GM12872 (cell line): ENCODE results near the gene MRPL12.

Experiments used
- TF ChIP-seq, protein P1 (sequence below): IDR thresholded peaks from 3 replicates; pipeline ENCODE4 v1.5.1; 2011; ENCODE audit warnings: low read depth, mild to moderate bottlenecking, low read length, moderate library complexity; ENCODE audit not compliant: insufficient read depth

The MRPL12 gene

DNA sequence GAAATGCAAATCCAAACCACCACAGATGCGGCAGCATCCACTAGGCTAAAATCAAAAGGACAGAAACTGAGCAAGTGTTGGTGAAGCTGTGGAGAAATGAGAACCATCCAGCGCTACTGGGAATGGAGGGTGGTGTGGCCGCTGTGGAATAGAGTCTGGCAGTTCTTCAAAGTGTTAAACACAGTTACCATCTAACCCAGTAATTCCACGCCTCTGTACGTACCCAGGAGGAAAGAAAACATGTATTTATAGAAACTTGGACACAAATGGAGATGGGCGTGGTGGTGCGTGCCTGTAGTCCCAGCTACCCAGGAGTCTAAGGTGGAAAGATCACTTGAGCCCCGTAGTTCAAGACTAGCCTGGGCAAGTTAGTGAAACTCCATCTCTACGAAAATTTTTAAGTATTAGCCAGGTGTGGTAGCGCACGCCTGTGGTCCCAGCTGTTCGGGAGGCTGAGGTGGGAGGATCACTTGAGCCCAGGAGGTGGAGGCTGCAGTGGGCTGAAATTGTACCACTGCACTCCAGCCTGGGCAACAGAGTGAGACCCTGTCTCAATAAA lies 20.6 kb downstream of the MRPL12 start:
- TF ChIP-seq, protein P1, sequence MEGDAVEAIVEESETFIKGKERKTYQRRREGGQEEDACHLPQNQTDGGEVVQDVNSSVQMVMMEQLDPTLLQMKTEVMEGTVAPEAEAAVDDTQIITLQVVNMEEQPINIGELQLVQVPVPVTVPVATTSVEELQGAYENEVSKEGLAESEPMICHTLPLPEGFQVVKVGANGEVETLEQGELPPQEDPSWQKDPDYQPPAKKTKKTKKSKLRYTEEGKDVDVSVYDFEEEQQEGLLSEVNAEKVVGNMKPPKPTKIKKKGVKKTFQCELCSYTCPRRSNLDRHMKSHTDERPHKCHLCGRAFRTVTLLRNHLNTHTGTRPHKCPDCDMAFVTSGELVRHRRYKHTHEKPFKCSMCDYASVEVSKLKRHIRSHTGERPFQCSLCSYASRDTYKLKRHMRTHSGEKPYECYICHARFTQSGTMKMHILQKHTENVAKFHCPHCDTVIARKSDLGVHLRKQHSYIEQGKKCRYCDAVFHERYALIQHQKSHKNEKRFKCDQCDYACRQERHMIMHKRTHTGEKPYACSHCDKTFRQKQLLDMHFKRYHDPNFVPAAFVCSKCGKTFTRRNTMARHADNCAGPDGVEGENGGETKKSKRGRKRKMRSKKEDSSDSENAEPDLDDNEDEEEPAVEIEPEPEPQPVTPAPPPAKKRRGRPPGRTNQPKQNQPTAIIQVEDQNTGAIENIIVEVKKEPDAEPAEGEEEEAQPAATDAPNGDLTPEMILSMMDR: no peak

DNA sequence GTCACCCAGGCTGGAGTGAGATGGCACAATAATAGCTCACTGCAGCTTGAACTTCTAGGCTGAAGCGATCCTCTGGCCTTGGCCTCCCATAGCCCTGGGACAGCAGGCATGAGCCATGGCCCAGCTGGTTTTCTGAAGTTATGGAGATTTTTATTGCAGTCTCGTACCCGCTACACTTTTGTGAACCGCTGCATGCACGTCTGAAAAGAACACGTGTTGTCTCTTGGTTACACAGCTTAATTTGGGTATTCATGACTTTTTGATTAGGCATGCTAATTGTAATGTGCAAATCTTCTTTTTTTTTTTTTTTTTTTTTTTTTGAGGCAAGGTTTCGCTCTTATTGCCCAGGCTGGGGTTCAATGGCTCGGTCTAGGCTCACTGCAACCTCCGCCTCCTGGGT lies 22.3 kb downstream of the MRPL12 start:
- TF ChIP-seq, protein P1: no peak

DNA sequence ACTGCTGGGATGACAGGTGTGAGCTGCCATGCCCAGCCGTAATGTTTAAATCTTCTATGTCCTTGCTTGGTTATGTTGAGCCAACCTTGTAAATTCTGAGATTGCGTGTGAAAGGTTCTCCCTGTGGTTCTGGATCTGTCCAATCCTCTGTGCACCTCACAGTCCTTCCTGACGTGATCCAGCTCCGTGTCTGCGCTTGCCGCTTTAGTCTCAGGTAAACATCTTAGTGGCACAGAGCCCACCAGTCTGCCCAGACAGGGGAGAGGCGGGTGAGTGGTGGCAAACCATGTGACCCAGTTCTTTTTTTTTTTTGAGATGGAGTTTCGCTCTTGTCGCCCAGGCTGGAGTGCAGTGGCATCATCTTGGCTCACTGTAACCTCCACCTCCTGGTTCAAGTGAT lies 22.8 kb downstream of the MRPL12 start:
- TF ChIP-seq, protein P1: no peak

DNA sequence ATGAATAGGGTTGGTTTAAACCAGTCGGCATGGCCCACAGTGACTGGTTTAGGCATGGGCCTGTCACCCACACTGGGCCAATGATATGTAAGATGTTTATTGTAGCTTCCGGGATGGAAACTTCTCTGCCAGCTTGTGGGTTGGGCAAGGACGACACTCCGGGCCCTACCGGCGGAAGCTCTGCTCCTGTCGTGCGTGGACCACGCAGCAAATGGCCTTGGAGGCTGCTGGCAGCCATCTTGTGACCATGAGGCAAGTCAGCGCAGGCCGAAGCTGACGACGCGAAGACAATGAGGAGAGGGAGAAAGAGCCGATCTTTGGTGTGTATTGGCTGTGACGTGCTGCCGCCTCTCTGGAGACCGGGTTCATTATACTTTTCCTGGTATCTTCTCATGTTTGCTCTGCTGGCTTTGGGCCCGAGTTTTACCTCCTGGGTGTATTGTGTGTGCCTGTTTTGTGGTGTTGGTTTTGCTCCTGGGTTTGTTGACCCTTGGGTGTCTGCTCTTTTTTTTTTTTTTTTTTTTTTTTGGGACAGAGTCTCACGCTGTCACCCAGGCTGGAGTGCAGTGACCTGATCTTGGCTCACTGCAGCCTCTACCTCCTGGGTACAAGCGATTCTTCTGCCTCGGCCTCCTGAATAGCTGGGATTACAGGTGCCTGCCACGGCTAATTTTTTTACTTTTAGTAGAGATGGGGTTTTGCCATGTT lies 24.3 kb downstream of the MRPL12 start:
- TF ChIP-seq, protein P1: no peak

DNA sequence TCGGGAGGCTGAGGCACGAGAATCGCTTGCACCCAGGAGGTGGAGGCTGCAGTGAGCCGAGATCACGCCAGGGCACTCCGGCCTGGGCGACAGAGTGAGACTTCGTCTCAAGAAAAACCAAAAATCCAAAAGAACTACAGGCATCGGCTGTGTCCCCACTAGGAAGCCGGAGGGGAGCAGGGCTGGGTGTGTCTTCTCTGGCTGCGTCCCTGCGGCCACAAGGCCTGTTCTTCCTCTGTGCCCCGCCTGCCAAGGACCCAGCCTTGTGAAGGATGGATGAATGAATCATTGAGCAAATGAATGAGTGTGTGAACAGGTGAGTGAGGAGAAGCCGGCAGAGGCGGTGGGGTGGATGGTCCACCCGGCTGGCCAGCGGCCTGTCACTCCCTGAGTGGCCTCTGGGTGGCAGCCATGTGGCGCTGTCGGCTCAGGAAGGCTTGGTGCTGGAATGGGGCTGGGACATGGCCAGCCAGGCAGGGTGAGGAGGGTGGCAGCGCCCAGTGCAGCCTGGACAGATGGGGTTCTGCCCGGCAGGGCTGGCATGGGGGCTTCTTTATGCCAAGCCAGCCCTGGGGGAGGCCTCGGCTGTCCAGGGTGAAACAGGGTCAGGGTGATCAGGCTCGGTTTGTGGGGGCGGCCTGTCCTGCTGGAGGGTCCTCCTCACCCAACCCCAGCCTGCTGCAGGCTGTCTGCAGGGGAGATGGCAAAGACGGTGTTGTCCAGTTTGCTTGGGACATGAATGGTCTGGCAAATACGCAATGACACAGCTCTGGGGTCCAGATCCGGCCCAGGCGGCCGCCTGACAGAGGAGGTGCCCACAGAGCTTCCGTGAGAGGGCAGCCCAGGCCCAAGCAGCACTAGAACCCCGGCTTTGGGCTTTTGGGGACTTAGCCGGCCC lies 30.6 kb downstream of the MRPL12 start:
- TF ChIP-seq, protein P1: peak; percentile 94

DNA sequence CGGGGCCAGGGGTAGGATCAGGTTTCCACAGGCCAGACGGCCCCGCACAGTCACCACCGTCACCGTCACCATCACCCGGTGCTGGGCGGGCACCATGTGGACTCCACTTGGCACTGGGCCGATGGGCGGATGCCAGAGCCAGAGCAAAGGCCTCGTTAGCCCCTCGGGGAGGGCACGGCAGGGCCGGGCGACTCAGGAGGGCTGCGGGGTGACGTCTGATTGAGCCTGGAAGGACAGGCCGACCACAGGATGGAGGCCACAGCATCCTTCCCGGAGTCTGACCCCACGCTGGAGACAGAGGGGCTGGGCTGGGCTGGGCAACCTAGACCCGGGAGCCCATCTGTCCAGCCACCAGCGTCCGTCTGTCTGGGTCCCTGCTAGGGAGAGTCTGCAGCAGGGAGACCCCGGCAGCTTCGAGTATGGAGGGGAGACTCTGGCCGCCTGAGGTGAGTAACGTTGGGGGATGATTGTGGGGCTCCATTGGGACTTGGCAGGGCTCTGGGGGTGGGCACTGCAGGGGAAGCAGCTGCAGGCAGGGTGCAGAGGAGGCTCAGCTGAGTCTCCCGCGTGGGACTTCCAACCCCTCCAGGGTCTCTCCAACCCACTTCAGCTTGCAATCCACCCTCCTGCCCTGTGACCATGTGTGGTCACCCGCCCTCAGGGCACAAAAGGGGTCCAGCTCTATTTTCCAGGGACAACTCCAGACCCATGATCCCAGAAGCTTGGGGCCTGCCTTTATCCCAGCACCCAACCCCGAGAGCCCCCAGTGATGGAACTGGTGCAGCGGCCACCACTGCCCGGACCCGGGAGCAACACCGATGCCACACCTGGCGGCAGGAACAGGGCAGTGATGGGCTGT lies 31.5 kb downstream of the MRPL12 start:
- TF ChIP-seq, protein P1: no peak
